GM13976 (cell line): ENCODE data around the gene ANKRD44.

Source experiments
- DNase-seq: peaks from one replicate; pipeline ENCODE4 v3.0.0; 2012; ENCODE audit warnings: low spot score
- CTCF ChIP-seq: IDR thresholded peaks from 2 replicates; pipeline ENCODE4 v1.5.1; 2012; ENCODE audit warnings: borderline replicate concordance, mild to moderate bottlenecking; ENCODE audit not compliant: insufficient read depth; ENCODE audit errors: extremely low read depth, missing control alignments, control extremely low read depth
- in situ Hi-C: fragments of 300-500 bp; cut with MboI; formaldehyde crosslinking; loops from one replicate; pipeline ENCODE4 v1.12.0; 2022; ENCODE audit warnings: low sequenced_read_pairs, mixed read lengths, inconsistent platforms; ENCODE audit not compliant: unreplicated experiment

ANKRD44 gene

GRCh38 chr2:197285361-197285760, 25.2 kb downstream of the ANKRD44 start:
- in situ Hi-C loops = no loop called here
- TF ChIP-seq CTCF = no peak
- DNase-seq = no peak

DNA sequence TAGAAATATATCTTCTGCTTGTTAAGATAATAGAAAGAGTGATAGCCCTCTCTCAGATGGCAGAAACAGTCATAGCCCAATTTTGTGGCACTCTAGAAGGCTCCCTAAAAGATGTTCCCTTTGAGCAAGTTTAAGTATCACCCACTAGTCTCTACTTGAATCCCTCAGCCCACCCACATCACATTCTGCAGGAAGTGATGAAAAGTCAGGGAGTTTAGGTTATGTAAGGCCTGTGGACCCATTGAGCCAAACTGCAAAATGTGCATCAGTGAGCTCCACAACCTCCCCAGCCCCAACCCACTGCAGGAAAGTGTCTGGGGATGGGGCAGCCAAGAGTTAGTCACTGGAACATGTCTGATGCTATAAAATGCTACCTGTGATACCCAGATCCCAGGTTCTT, 25.6 kb downstream of the ANKRD44 start:
- in situ Hi-C loops = no loop called here
- TF ChIP-seq CTCF = no peak
- no peak for DNase-seq

GRCh38 chr2:197281421-197281820, 29.2 kb downstream of the ANKRD44 start:
- no peak for DNase-seq
- in situ Hi-C loops = no loop called here
- TF ChIP-seq CTCF = no peak

DNA sequence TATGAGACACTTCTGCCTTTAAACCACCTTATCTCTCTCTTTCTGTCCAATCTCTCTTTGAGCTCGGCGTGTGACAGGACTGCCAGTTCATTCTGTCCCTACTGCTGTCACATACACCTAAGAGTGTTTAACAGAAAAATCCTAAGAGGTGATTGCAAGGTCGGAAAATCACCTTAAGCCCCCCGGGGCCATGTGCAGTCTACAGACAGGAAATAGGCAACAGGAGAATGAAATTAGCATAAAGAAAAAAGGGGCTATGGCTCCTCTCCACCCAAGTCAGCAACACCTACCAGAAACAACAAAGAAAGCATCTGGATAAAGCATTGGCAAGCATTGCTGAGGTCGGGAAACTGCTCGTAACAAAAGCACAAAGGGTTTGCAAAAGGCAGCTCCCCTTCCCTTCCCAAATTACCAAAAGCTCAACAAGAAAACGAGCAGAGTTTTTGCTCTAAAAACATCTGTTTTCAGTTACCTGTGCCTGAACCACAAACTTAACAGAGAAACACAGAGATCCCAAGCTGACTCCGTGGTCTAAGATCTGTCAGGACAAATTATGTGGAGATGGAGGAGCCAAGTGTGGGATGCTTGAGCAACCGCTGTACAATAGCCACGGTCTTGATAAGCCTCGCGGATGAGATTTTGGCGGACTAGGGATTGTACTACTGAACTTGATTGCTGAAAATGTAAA, 30.4 kb downstream of the ANKRD44 start:
- in situ Hi-C loops = no loop called here
- TF ChIP-seq CTCF = no peak
- DNase-seq = no peak

DNA sequence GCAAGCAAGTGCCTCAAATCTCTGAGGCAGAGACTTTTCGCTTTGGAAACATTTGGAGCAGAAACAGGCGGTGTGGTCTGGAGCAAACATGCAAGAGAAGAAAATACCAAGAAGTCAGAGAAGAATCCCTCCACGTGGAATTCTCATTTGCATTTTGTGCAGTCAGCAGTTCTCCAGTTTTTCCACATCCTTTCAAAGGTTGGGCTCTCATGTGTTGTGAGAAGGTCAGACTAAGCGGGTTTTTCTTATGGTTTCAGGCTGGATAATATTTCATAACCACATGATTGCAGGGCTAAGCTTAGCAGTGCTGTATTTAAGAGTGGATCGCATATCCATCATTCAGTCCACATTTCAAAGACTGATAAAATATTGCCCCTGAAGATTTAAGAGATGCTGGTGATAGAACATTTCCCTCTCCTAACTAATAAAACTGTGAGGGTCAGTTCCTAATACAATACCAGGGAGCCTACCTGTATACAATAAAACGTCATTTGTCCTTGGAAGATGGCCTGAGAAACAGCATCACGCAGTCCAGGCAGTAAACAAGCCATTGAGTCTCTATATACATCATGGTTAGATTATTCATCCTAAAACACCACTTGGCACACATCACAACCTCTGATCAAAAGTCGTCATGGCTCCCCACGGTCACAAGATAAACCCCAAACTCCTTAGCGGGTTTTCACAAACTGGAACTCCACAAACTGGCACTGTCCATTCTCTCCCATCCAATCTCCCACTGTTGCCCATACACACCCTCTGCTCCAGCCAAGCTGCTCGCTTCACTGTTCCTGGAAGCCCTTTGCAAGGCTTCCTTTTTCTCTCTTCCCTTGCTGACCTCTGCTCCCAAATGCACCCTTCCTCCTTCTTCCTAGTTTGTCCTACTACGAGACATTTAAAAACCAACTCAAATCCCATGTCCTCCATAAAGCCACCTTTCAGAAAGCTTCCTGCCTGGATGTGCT, 31.5 kb downstream of the ANKRD44 start:
- in situ Hi-C loops = no loop called here
- no peak for DNase-seq
- no peak for TF ChIP-seq CTCF

DNA sequence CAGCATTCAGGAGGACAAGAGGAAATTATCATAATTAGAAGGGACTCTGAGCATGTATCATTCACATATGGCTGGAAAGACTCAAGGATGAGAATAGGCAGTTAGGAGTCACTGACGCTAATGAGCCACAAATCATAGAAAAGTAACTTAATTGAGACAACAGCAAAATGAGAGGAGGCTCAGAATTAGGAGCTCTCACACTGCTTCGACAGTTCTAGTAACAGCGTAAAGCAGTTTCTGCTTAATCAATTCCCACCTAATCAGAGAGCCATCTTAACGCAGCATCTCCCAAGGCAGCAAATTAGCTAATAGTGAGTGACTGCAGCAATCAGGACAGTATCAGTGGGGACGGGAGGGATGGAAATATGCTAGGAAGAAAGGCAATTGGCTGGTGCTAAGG, 32.8 kb downstream of the ANKRD44 start:
- DNase-seq = no peak
- in situ Hi-C loops = no loop called here
- TF ChIP-seq CTCF = no peak
